HG03095 (cell line): ENCODE data around the gene RGS9BP.
"Not testable (repeated sequence)": the region's sequence is repeated elsewhere in the genome, so short reads cannot be mapped to it uniquely, and the experiment has no call there.

Experiments
- ATAC-seq: cut with Tn5 transposase; IDR thresholded peaks from one replicate; pipeline ENCODE4 v1.9.1; 2021; ENCODE audit warnings: moderate library complexity; ENCODE audit not compliant: unreplicated experiment

RGS9BP gene, protein sequence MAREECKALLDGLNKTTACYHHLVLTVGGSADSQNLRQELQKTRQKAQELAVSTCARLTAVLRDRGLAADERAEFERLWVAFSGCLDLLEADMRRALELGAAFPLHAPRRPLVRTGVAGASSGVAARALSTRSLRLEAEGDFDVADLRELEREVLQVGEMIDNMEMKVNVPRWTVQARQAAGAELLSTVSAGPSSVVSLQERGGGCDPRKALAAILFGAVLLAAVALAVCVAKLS

DNA sequence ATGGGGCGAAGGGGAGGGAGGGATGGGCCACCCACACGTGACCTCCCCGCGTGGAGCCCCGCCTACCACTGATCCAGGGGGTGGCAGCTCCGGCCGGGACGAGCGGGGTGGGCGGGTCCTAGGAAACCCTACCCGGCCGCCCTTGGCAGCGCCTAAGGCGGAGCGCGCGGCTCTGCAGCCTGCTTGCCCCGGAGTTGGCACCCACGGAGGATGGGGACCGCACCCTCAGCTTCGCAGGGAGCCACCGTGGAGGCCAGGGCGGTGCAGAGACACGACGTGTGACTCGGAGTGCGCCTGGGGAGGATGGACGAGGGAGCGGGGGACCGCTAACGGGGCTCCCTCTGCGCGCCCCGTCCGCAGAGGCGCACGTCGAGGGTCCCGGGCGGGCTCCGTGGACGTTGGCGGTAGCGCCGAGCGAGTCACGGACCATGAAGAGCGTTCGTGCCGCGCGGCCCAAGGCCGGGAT lies at the start of gene RGS9BP:
TSS of gene RGS9BP (plus strand) at position 129 of the 466 bp plus-strand sequence. CDS start 416 bp downstream, outside the sequence.
- no peak for ATAC-seq

DNA sequence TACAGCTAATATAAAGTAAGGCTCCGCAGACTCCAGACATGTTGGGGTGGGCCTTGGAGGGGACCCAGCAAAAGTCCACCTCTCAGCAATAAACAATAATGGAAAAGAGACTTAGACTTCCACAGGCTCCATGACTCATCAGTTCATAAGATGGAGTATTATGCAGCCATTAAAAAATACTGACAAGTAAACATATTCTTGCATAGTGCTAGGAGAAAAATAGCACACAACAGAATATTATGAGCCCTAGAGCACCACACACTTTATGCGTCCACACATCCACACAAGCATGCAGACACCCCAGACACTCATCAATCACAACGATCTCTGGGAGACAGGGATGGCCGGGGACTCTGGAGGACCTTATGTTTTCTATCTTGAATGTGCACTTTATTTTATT lies 48.7 kb upstream of the RGS9BP start:
- no peak for ATAC-seq

DNA sequence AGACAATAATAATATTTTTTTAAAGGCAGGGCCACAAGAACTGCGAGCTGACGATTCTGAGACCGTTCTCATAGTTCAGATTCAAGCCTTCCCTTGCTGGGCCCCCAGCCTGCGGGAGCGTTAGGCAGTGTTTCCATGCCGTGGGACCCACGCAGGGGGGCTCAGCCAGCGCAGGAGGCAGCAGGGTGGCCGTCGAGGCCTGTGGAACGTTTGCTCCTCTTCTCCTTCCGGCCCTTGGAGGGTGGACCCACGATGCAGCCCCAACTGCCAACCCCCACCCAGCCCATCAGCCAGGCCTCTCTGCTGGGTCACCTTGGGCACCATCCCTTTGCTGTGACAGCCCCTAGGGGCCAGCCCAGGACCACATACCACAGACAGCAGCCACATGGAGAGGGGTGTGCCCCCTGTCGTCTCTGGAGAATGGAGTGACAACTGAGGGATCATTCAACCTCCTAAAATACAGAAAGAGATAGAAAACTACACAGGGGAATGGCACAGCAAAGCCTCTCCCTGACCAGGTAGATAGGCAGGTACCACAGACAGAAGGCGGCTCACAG lies 47.9 kb upstream of the RGS9BP start:
- ATAC-seq = no peak

DNA sequence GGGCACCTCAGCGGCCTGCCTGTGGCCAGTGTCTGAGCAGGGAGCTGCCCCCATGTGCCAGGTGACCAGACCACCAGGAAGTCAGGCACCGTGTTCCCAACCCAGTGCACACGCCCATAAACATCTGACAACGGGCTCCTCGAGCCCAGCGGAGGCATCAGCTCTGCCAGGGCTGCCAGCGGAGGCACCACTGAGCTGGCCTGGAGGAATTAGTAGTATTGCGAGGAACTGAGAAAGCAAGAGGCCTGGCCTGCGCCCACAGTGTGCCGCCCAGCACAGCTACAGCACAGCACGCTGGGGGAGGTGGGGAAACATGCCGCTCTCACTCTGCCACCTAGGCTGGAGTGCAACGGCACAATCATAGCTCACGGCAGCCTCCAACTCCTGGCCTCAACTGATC lies 45.3 kb upstream of the RGS9BP start:
- no peak for ATAC-seq

DNA sequence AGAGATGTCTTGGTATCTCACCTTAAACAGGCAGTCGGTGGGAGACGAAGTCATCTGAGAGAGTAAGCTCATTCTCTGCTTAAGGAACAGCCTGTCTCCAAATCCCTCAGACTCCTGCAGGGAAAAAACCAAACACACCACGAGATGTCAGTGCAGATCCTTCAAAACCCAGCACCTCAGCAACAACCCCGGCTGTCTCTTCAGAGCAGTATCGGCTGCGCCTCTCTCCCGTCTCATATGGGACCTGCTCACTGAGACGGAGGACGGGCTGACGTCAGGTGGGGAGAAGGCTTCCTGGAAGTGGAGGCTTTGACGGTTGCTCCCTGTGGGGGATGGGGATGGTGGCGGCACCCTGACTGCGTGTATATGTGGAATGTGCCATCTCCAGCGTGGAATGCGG lies 44.3 kb upstream of the RGS9BP start:
- no peak for ATAC-seq

DNA sequence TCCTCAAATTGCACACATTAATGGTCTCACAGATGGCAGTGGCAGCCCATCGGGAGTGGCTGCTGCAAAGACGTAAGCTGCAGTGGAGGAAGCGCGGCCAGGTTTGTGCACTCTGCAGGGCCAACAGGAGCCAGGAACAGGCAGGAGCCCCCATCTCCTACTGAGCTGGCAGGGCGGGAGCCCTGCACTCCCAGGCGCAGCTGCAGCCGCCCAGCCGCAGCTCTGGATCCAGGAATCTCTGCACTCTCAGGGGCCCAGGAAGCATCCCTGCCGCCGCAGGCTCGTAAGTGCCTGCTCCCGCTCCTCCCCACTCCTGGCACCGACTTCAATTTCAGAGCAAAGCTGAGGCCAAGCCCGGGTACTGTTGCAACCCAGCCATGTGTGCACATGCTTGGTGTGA lies 38.2 kb upstream of the RGS9BP start:
- ATAC-seq = no peak

DNA sequence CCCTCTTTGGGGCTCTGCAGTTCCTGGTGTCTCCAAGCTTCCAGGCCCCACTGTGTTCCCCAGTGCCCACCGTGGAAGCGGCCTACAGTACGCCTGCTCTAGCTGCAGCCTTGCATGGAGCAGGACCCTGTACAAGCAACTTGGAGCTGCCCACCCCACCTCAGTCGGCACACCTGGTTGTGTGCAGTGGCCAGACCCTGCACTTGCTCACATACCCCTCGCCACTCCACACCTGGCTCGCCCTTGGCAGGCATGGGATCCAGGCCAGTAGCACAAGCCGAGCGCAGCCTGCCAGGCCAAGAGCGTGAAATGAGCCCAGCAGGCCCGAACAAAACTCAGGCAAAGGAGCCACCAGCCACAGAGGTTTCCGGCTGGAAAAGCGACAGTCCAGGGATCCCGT lies 37.0 kb upstream of the RGS9BP start:
- ATAC-seq = no peak

DNA sequence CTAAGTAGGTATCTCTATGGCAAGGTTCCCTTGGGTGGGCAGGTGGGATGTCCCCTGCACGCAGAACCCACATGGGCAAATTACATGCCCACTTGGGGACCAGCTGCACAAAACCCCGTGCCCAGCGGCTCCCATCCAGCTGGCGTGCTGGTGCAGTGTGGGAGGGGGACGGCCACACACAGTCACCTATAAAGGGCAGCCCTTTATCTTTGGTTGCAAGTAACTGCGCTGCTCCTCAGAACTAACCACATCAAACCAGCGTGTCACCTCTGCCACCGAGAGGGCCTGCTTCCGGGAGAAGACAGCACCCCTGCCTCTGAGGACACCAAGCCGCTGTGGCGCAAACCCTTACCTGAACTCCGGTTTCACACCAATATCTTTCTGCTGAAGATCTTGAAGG lies 32.9 kb upstream of the RGS9BP start:
- no peak for ATAC-seq

DNA sequence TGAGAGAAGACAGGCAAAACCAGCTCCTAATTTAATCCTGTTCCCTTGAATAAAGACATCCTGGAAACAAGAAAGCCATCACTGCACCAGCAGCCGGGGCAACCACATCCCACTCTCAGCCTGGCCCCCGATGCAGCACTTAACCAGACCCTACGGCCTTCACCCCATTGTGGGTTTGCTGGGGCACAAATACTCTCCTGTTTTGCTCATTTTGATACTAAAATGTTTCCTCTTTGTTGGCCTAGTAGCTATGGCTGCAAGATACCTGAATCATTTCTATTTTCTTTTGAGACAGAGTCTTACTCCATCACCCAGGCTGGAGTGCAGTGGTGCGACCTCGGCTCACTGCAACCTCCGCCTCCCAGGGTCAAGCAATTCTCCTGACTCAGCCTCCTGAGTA lies 29.1 kb upstream of the RGS9BP start:
- ATAC-seq = no peak

DNA sequence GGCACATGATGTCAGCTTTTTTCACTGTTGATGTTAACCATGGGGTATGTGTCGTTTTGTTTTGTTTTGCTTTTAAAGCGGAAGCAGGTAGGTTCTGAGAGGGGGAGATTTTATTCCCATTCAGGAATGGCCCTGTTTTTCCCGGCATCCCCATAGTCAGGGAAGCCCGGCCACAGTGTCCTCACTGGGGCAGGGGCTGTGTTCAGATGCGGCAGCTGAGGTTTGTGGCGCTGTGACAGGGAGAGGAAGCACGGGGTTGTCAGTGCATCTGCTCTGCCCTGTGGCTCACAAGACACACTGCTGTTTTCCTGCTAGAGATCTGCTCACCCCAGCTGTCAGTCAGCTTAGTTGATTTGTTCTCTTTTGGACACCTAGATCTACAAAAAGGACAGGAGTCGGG lies 28.3 kb upstream of the RGS9BP start:
- ATAC-seq = no peak

DNA sequence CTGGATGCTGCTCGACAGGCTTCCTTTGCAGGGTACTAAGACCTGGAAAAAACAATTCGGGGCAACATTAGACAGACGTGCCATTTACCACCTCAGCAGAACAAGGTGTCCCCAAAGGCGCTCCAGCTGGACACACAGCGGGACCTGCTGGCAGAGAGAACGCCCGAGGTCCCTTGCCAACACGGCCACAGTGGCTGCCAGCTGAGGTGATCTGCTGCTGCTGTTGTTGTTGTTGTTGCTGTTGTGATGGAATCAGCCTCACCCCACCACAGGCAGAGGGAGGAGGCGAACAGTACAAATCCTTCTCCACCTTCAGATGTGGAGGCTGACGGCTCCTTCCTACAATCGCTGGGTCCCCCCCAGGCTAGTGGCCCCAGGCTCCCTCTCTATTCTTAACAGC lies 25.9 kb upstream of the RGS9BP start:
- no peak for ATAC-seq

DNA sequence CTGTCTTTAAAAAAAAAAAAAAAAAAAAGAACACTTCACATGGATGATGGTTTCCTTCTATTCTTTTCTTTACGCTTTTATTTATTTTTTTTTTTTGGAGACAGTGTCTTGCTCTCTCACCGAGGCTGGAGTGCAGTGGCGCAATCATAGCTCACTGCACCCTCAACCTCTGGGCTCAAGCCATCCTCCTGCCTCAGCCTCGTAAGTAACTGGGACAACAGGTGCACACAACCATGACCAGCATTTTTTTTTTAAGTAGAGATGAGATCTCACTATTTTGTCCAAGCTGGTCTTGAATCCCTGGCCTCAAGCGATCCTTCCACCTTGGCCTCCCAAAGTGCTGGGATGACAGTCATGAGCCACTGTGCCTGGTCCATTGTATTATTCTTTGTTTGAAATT lies 25.0 kb upstream of the RGS9BP start:
- no peak for ATAC-seq

DNA sequence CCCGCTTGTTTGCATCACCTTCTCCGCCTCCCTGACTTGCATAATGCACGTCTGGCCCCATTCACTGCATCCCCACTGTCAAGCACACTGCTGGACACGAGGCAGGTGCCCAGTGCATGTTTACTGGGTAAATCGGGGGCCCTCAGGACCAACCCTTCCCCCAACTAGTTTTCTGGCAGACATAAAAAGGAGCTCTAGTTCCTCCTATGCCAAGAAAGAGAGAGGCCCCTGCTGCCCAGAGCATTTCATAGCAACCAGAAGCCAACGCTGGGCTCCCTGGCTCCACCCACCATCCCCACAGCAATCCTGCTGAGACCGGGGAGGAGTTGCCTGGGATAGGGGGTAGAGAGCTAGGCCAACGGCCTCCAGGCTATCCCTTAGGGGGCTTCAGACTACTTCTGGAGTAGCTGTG lies 23.9 kb upstream of the RGS9BP start:
- ATAC-seq = no peak

DNA sequence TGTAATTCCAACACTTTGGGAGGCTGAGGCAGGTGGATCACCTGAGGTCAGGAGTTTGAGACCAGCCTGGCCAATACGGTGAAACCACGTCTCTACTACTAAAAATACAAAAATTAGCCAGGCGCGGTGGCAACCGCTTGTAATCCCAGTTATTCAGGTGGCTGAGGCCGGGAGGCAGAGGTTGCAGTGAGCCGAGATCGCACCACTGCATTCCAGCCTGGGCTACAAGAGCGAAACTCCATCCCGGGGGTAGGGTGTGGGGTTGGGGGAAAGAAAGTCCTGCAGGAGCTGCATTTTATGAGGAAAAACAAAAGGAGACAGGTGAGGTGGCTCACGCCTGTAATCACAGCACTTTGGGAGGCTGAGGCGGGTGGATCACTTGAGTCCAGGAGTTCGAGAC lies 23.3 kb upstream of the RGS9BP start:
- ATAC-seq = not testable (repeated sequence)

DNA sequence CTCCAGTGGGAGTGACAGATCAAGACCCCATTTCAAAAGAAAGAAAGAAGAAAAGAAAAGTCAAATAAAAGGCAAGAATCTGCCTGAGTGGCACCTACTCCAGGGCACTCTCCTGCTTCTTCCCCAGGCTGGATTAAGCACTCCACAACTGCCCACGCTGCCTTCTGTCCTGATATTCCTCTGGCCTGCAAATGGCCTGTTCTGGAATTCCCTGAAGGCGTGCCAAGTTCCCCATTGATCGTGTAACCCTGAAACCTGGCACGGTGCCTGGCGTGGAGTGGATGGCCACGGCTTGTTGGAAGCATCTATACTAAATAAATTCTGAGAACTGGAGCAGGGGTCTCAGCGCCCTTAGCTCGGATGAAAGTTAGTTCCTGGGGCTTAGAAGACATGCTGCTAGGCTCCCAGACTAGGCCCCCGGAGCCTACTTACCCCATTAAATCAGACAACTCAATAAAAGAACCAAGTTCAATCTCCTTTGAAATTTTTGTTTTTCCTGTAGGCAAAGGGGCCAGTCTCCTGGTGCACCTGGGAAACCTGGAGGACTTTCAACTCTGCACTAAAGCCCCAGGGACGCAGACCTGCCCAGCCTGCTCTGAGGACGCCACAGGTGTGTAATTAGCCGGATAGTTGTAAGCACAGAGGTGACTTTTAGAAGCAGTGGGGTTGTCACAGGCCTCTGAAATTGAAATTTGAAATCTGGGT lies 22.6 kb upstream of the RGS9BP start:
- no peak for ATAC-seq

DNA sequence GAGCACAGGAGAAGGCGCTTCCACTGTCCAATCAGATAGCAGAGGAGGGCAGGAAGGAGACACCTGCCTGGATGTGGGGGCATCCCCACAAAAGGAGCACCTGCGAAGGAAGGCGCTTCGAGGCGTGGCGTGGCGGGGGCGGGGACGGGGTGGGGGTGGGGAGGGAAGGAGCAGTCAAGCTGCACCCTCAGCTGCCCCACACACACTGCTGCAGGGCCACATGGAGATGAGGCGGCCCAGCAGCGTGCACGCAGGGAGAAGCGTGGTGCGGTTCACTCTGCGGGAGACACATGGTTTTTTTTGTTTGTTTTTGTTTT lies 22.1 kb upstream of the RGS9BP start:
- ATAC-seq = no peak

DNA sequence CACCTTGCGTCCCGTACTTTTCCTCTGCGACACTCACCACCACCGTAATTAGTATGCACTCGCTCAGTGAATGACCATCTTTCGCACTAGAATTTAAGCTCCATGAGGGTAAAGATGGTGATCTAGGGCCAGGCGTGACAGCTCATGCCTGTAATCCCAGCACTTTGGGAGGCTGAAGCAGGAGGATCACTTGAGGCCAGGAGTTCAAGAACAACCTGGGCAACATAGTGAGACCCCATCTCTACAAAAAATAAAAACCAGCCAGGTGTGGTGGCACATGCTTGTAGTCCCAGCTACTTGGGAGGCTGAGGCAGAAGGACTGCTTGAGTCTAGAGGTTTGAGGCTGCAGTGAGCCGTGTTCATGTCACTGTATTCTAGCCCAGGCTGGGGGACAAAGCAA lies 19.3 kb upstream of the RGS9BP start:
- not testable (repeated sequence) for ATAC-seq

DNA sequence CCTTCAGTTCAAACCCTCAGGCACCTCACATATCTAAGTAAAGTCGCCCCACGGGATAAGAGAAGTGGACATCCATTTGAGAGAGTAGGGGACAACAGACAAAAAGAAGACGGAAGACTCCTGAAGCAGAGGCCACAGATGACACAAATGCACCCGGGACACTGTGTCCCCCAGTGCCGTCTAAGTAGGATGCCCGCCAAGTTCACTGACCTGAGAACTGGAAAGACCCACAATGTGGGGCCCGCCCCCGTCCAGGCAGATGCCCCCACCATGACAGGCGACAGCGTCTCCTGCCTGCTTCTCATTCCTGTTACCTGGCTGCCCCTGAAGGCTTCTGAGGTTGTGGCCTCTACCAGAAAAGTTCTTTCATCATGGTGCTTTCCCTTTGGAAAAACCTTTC lies 17.6 kb upstream of the RGS9BP start:
- ATAC-seq = no peak

DNA sequence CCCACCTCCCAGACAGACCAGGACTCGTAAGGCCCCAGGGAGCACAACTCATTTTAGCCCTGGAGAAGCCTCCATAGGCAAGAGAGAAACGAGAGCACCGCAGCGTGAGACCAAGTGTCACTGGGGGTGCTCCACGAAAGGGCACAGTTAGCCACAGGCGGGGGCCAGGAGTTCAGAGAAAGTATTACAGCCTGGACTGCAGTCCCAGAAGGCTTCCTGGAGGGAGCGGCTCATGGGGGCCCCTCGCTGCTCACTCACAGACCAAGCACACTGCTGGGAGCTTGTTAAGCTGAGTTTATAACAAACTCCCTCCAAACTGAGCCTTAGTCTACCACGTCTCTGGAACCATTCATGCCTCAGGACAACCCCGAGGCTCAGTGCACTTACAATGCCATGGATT lies 17.1 kb upstream of the RGS9BP start:
- ATAC-seq = no peak

DNA sequence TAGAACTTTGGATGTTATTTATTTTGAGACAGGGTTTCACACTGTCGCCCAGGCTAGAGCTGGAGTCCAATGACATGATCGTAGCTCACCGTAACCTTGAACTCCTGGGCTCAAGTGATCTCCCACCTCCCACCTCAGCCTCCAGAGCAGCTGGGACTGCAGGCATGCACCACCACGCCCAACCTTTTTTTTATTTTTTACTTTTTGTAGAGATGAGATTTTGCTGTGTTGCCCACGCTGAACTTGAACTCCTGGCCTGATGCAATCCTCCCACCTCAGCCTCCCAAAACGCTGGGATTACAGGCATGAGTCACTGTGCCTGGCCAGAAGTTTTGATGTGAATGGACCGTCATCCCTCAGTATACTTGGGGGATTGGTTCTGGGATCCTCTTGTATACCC lies 14.3 kb upstream of the RGS9BP start:
- ATAC-seq = no peak

DNA sequence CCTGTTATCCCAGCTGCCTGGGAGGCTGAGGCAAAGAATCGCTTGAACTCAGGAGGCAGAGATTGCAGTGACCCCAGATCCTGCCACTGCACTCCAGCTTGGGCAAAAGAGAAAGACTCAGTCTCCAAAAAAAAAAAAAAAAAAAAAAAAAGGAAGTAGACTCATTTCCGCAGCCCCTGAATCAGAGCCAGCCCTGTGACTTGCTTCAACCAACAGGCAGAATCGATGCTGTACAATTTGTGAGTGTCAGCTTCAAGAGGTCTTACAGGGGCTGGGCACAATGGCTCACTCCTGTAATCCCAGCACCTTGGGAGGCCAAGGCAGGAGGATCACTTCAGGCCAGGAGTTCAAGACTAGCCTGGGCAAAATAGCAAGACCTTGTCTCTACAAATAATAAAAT lies 13.5 kb upstream of the RGS9BP start:
- no peak for ATAC-seq

DNA sequence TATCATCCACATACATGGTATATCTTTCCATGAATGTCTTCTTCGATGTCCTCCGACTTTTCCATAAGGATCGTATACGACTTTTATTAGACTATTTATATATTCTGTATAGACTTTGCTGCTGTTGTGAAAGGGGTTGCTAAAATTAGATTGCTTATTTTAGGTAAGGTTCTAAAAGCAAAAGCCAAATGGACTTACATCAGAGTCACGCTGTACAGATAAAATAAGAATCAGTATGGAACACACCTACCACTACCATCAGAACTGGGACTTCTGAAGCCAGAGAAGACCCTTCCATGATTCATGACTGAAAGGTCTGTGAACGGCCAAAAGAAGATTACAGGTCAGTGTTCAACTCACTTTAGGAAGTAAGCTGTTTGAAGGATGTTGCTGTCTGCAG lies 9.6 kb upstream of the RGS9BP start:
- no peak for ATAC-seq

DNA sequence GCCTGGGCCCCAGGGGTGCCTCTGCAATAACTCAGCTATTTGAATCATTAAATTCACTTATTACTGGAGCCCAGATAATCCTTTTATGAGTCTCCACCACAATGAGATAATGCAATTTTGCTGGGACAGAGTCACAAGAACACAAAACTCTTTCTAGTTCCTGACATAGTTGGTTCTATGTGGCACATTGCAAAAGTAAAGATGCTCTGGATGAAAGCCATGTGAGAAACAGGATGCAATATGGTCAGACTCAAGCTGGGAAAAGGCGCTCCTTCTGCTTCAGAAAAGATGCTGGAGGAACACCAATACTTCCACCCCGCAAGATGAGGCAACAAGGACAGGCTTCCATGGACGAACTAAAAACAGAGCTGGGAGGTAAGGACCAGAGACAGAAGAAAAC lies 6.3 kb upstream of the RGS9BP start:
- ATAC-seq = no peak
